ENCODE data around the gene GLRX3.

DNA sequence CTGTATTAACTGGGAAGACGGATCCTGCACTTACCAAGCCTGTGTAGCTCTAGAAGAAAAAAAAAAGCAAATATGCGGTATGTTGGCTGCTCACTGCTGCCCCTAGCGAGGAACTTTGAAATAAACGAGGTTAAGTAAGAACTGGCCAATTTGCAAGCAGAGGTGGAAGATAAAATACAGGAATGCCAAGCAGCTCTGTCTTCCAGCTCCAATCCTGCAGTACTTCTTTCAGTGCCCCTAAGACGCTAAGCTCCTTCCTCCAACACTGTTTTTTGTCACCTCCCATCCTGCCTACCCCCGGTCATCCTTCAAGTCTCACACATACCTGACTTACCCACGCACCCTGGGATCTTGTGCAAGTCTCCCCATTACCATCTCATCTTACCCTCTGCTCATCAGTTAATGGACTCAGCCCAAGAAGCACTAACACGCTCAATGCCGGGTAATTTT is 26.4 kb upstream of the GLRX3 start:
- TF ChIP-seq POLR2A (IDR thresholded peaks at IDR 0.05) = no peak
- TF ChIP-seq, protein P1, sequence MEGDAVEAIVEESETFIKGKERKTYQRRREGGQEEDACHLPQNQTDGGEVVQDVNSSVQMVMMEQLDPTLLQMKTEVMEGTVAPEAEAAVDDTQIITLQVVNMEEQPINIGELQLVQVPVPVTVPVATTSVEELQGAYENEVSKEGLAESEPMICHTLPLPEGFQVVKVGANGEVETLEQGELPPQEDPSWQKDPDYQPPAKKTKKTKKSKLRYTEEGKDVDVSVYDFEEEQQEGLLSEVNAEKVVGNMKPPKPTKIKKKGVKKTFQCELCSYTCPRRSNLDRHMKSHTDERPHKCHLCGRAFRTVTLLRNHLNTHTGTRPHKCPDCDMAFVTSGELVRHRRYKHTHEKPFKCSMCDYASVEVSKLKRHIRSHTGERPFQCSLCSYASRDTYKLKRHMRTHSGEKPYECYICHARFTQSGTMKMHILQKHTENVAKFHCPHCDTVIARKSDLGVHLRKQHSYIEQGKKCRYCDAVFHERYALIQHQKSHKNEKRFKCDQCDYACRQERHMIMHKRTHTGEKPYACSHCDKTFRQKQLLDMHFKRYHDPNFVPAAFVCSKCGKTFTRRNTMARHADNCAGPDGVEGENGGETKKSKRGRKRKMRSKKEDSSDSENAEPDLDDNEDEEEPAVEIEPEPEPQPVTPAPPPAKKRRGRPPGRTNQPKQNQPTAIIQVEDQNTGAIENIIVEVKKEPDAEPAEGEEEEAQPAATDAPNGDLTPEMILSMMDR (IDR thresholded peaks at IDR 0.05) = peak; percentile 63 to 73 (median 67)
- no peak for TF ChIP-seq EP300 (IDR thresholded peaks at IDR 0.05)
